K562 (cell line): ENCODE results near the gene OXLD1. TPM values are rescaled to one million over a fixed set of nuclear protein-coding genes. Genes with fewer than 3 reads are reported as not detected.

Experiments used
- FOXP1 ChIP-seq: sonication (generic); formaldehyde crosslinking; IDR thresholded peaks from 2 replicates; pipeline ENCODE4 v1.8.0; 2022; ENCODE audit warnings: mild to moderate bottlenecking, missing genetic modification reagents
- ILK ChIP-seq: fragments of 450-650 bp; IDR thresholded peaks from 2 replicates; pipeline ENCODE4 v1.6.1; 2016; ENCODE audit warnings: missing genetic modification characterization, low read depth, mild to moderate bottlenecking, missing compliant biosample characterization, moderate library complexity, borderline replicate concordance
- MAFF ChIP-seq: IDR thresholded peaks from 2 replicates; pipeline ENCODE4 v1.6.1; 2012; ENCODE audit warnings: low read length, improper control_type of control experiment
- NUFIP1 ChIP-seq: fragments of 450-650 bp; IDR thresholded peaks from 2 replicates; pipeline ENCODE4 v1.6.1; 2018; ENCODE audit not compliant: partially characterized antibody
- PML ChIP-seq: IDR thresholded peaks from 2 replicates; pipeline ENCODE4 v1.6.1; 2012; ENCODE audit warnings: low read length, inconsistent platforms
- POLR2B ChIP-seq: fragments of 450-650 bp; IDR thresholded peaks from 2 replicates; pipeline ENCODE4 v1.6.1; 2018; ENCODE audit warnings: low read depth; ENCODE audit not compliant: partially characterized antibody
- PPARD ChIP-seq: fragments of 250-450 bp; sonication (Bioruptor Pico); IDR thresholded peaks from 2 replicates; pipeline ENCODE4 v1.8.0; 2022; ENCODE audit warnings: inconsistent platforms, mild to moderate bottlenecking, moderate library complexity
- RFX5 ChIP-seq: IDR thresholded peaks from 2 replicates; pipeline ENCODE4 v1.6.1; 2011; ENCODE audit warnings: low read depth, mild to moderate bottlenecking, improper control_type of control experiment, low read length
- SIN3B ChIP-seq: fragments of 450-650 bp; IDR thresholded peaks from 2 replicates; pipeline ENCODE4 v1.6.1; 2017; ENCODE audit warnings: low read depth, mild to moderate bottlenecking, moderate library complexity
- SIRT6 ChIP-seq: IDR thresholded peaks from one replicate; pipeline ENCODE4 v1.6.1; 2012; ENCODE audit warnings: low read depth, mild to moderate bottlenecking, control low read depth, inconsistent platforms, low read length, moderate library complexity
- TBL1XR1 ChIP-seq, 2 experiments: IDR thresholded peaks; 2 replicates each; pipeline ENCODE4 v1.6.1; 2012; ENCODE audit warnings: improper control_type of control experiment in 2 of 2, low read length in 2 of 2, mild to moderate bottlenecking in 1 of 2
- TEAD4 ChIP-seq, 2 experiments: sonication (generic) in 1 of 2; formaldehyde crosslinking in 1 of 2; IDR thresholded peaks; 2 replicates each; pipeline versions ENCODE4 v1.6.1 to v1.8.0; 2012 to 2022; ENCODE audit warnings: borderline replicate concordance in 1 of 2, inconsistent platforms in 1 of 2, low read length in 1 of 2, mild to moderate bottlenecking in 1 of 2, missing genetic modification reagents in 1 of 2
- TRIM28 ChIP-seq: fragments of 450-650 bp; IDR thresholded peaks from 2 replicates; pipeline ENCODE4 v1.6.1; 2017
- ZNF444 ChIP-seq: fragments of 250-450 bp; sonication (Bioruptor Pico); IDR thresholded peaks from 2 replicates; pipeline ENCODE4 v1.4.0; 2020; ENCODE audit warnings: mild to moderate bottlenecking, moderate library complexity
- ZNF766 ChIP-seq: fragments of 200-800 bp; sonication (Bioruptor generic); conservative IDR thresholded peaks from 2 replicates; pipeline ENCODE4 v1.6.1; 2016; ENCODE audit warnings: missing genetic modification characterization, missing compliant biosample characterization
- ZNF830 ChIP-seq: fragments of 250-450 bp; sonication (Bioruptor Pico); IDR thresholded peaks from 2 replicates; pipeline ENCODE4 v1.5.0; 2021; ENCODE audit warnings: mild to moderate bottlenecking
- polyA plus RNA-seq, 8 experiments: library from polyadenylated mRNA; depleted of rRNA in 4 of 8; stranded (reverse) in 5 of 8; unstranded in 3 of 8; fragments of >200 nt; fragmentation: Nextera tagmentation in 2 of 8; fragmentation: Illumina TruSeq in 1 of 8; extraction: Ambion mirVana in 2 of 8; extraction: Trizol in 1 of 8; gene quantifications; 2 replicates each; pipeline versions ENCODE4 v1.2.1 to v1.2.3, GENCODE V29; 2011 to 2014; ENCODE audit warnings: inconsistent platforms in 1 of 8, missing spikeins in 1 of 8
- total RNA-seq, 7 experiments: library from RNA; depleted of rRNA in 6 of 7; stranded (reverse); fragments of >200 nt in 6 of 7; fragmentation: Illumina TruSeq in 2 of 7; extraction: Trizol in 2 of 7; gene quantifications; 2 replicates each; pipeline versions ENCODE4 v1.2.1 to v1.2.3, GENCODE V29; 2011 to 2021; ENCODE audit warnings: low replicate concordance in 1 of 7
- TF ChIP-seq, protein P1 (sequence below): sonication (generic); formaldehyde crosslinking; IDR thresholded peaks from 2 replicates; pipeline ENCODE4 v1.8.1; 2023; ENCODE audit warnings: mild to moderate bottlenecking, missing genetic modification reagents
- TF ChIP-seq, protein P2 (sequence below): fragments of 250-450 bp; sonication (Bioruptor Pico); IDR thresholded peaks from 2 replicates; pipeline ENCODE4 v1.9.0; 2021; ENCODE audit warnings: mild to moderate bottlenecking
- TF ChIP-seq, protein P3 (sequence below): fragments of 200-800 bp; sonication (Bioruptor generic); IDR thresholded peaks from 2 replicates; pipeline ENCODE4 v1.6.1; 2017; ENCODE audit warnings: missing genetic modification characterization, missing compliant biosample characterization
- TF ChIP-seq, protein P4 (sequence below), 2 experiments: IDR thresholded peaks; 2 replicates each; pipeline ENCODE4 v1.6.1; 2011; ENCODE audit warnings: borderline replicate concordance in 1 of 2, control low read depth in 1 of 2, low read depth in 1 of 2, low read length in 1 of 2, mild to moderate bottlenecking in 1 of 2, mixed read lengths in 1 of 2, moderate library complexity in 1 of 2; ENCODE audit not compliant: insufficient read depth in 1 of 2, insufficient read length in 1 of 2, poor library complexity in 1 of 2, severe bottlenecking in 1 of 2; ENCODE audit errors: extremely low read depth in 1 of 2
- TF ChIP-seq, protein P5 (sequence below): fragments of 250-450 bp; sonication (Bioruptor Pico); IDR thresholded peaks from 2 replicates; pipeline ENCODE4 v1.8.0; 2021; ENCODE audit warnings: moderate library complexity, mild to moderate bottlenecking, inconsistent platforms
- TF ChIP-seq, protein P6 (sequence below): IDR thresholded peaks from 3 replicates; pipeline ENCODE4 v1.6.1; 2011; ENCODE audit warnings: borderline replicate concordance, mild to moderate bottlenecking; ENCODE audit not compliant: insufficient read length, insufficient read depth

The OXLD1 gene
- total and polyA plus RNA-seq, 9 of the 15 experiments (the other 6 are each of a cell fraction or from before 2014, with no cell fraction given) = 4.4 to 115 (median 29.3) TPM

DNA sequence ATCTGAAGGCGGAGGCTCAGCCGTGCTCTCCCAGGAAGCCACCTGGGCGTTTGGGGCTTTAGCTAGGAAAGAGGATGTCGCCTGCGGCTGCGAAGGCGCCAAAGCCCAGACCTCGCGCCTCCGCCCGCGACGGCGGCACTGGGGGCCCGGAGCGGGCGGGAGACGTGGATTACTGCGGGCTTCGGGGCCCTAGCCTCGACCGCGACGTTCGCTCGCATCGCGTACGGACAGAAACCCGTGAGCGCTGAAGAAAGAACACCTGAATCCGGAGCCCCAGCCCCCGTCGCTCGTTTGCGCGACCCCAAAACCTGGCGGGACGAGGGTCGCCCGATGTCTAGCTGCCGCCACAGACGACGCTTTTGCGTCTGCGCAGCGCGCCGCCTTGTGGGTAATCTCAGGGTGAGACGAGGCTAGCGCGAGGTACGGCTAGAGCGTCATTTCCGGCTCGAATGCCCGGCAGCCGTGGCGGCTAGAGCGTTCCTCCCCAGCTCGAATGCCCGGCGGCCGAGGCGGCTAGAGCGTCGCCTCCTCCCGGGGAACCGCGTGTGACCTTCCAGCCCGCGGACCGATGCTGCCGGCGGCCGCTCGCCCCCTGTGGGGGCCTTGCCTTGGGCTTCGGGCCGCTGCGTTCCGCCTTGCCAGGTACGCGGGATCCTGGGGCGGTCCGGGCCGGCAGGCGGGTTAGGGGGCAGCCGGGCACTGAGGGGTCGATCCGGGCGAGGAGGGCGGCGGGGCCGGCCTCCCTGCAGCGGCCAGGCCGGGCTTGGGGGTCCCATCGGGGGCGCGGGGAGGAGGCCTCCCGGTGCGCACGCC lies 36.7 kb upstream of the OXLD1 start, which contains the start of gene MRPL12 (continued):
- TF ChIP-seq, protein P1, sequence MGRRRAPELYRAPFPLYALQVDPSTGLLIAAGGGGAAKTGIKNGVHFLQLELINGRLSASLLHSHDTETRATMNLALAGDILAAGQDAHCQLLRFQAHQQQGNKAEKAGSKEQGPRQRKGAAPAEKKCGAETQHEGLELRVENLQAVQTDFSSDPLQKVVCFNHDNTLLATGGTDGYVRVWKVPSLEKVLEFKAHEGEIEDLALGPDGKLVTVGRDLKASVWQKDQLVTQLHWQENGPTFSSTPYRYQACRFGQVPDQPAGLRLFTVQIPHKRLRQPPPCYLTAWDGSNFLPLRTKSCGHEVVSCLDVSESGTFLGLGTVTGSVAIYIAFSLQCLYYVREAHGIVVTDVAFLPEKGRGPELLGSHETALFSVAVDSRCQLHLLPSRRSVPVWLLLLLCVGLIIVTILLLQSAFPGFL (CRISPR knock-in tag) = no peak
- TF ChIP-seq, protein P2, sequence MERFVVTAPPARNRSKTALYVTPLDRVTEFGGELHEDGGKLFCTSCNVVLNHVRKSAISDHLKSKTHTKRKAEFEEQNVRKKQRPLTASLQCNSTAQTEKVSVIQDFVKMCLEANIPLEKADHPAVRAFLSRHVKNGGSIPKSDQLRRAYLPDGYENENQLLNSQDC (CRISPR knock-in tag) = no peak
- TF ChIP-seq, protein P3, sequence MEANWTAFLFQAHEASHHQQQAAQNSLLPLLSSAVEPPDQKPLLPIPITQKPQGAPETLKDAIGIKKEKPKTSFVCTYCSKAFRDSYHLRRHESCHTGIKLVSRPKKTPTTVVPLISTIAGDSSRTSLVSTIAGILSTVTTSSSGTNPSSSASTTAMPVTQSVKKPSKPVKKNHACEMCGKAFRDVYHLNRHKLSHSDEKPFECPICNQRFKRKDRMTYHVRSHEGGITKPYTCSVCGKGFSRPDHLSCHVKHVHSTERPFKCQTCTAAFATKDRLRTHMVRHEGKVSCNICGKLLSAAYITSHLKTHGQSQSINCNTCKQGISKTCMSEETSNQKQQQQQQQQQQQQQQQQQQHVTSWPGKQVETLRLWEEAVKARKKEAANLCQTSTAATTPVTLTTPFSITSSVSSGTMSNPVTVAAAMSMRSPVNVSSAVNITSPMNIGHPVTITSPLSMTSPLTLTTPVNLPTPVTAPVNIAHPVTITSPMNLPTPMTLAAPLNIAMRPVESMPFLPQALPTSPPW (CRISPR knock-in tag) = peak; percentile 40
- peak in 1 of 2 experiments; percentile 47; a peak in 1 of 4 replicates for TF ChIP-seq TBL1XR1 (IDR thresholded peaks at IDR 0.05; ENCODE audit: low read length in 2 of 2)
- TF ChIP-seq NUFIP1 = no peak
- no peak for TF ChIP-seq MAFF
- TF ChIP-seq SIN3B = peak; percentile 82
- peak; percentile 88 for TF ChIP-seq POLR2B
- TF ChIP-seq, protein P4, sequence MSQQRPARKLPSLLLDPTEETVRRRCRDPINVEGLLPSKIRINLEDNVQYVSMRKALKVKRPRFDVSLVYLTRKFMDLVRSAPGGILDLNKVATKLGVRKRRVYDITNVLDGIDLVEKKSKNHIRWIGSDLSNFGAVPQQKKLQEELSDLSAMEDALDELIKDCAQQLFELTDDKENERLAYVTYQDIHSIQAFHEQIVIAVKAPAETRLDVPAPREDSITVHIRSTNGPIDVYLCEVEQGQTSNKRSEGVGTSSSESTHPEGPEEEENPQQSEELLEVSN (IDR thresholded peaks at IDR 0.05; ENCODE audit: borderline replicate concordance in 1 of 2, extremely low read depth in 1 of 2, insufficient read depth in 1 of 2, insufficient read length in 1 of 2, low read depth in 1 of 2, low read length in 1 of 2, poor library complexity in 1 of 2, severe bottlenecking in 1 of 2) = peak; percentile 69 to 95
- no peak for TF ChIP-seq TEAD4 (IDR thresholded peaks at IDR 0.05; ENCODE audit: low read length)
- no peak for TF ChIP-seq TEAD4 (CRISPR knock-in tag; IDR thresholded peaks at IDR 0.05; ENCODE audit: borderline replicate concordance)
- TF ChIP-seq FOXP1 (CRISPR knock-in tag) = no peak
- TF ChIP-seq ZNF766 (CRISPR knock-in tag) = no peak; the same call in 1 of the 2 replicates
- TF ChIP-seq RFX5 = no peak; the same call in 1 of the 2 replicates
- TF ChIP-seq PPARD = no peak
- no peak for TF ChIP-seq ZNF444 (CRISPR knock-in tag)
- TF ChIP-seq TRIM28 = no peak
- peak; percentile 69 for TF ChIP-seq PML
- TF ChIP-seq, protein P5, sequence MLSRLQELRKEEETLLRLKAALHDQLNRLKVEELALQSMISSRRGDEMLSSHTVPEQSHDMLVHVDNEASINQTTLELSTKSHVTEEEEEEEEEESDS (CRISPR knock-in tag) = no peak
- TF ChIP-seq ILK (tag) = no peak
- no peak for TF ChIP-seq ZNF830 (CRISPR knock-in tag)
- TF ChIP-seq, protein P6, sequence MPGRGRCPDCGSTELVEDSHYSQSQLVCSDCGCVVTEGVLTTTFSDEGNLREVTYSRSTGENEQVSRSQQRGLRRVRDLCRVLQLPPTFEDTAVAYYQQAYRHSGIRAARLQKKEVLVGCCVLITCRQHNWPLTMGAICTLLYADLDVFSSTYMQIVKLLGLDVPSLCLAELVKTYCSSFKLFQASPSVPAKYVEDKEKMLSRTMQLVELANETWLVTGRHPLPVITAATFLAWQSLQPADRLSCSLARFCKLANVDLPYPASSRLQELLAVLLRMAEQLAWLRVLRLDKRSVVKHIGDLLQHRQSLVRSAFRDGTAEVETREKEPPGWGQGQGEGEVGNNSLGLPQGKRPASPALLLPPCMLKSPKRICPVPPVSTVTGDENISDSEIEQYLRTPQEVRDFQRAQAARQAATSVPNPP = no peak
- no peak for TF ChIP-seq SIRT6
